ENCODE data around the gene ARGFX.

Gene ARGFX

GRCh38 chr3:121567649-121568048, at the start of gene ARGFX:
Gene ARGFX, plus strand, starts transcription at chr3:121567949. Its CDS starts 2,765 bp downstream, at chr3:121570714.
- H3K4me3 ChIP-seq (IDR thresholded peaks at IDR 0.05; ENCODE audit: insufficient read depth, low read depth, low read length), result no peak within 1 kb of the TSS
- no peak for TF ChIP-seq CTCF (conservative IDR thresholded peaks at IDR 0.05; ENCODE audit: low read depth, low read length)
- H3K9ac ChIP-seq, result no peak within 1 kb of the TSS
- H3K36me3 ChIP-seq (ENCODE audit: insufficient read depth), result no peaks in the 10 kb centered on the region
- H3K27me3 ChIP-seq (ENCODE audit: insufficient read depth, low read depth), result no peaks in the 10 kb centered on the region
- H2AFZ ChIP-seq (ENCODE audit: low read depth), result no peak within 1 kb of the TSS
- H3K4me2 ChIP-seq, result no peak within 1 kb of the TSS
- H3K79me2 ChIP-seq (ENCODE audit: insufficient read depth, low read depth), result no peaks in the 10 kb centered on the region
- no peaks in the 10 kb centered on the region for H3K4me1 ChIP-seq (ENCODE audit: low read depth, poor library complexity, severe bottlenecking)
- H3K27ac ChIP-seq, result no peak within 1 kb of the TSS
- H4K20me1 ChIP-seq (ENCODE audit: insufficient read depth), result no peaks in the 10 kb centered on the region

GRCh38 chr3:121517953-121518655, 49.6 kb upstream of the ARGFX start:
- Histone ChIP-seq H3K4me3 (IDR thresholded peaks at IDR 0.05; ENCODE audit: insufficient read depth, low read depth, low read length) (no peak overlapping the region), H3K36me3 (ENCODE audit: insufficient read depth) (peaks cover 4% of the 10 kb centered on the region; the same call in 1 of the 2 replicates), H3K27me3 (ENCODE audit: insufficient read depth, low read depth) (no peaks in the 10 kb centered on the region), H3K4me1 (ENCODE audit: low read depth, poor library complexity, severe bottlenecking) (no peaks in the 10 kb centered on the region), H3K9ac (no peak overlapping the region), H3K4me2 (no peak overlapping the region), H3K79me2 (ENCODE audit: insufficient read depth, low read depth) (0 out of 2 replicates have a peak, but pooled peaks cover 11% of the 10 kb centered on the region), H3K27ac (no peak overlapping the region), H2AFZ (ENCODE audit: low read depth) (no peak overlapping the region), H4K20me1 (ENCODE audit: insufficient read depth) (no peaks in the 10 kb centered on the region)
- TF ChIP-seq CTCF (conservative IDR thresholded peaks at IDR 0.05; ENCODE audit: low read depth, low read length), result no peak

GRCh38 chr3:121520510-121520909, 47.2 kb upstream of the ARGFX start:
- H3K36me3 ChIP-seq (ENCODE audit: insufficient read depth), result peaks cover 4% of the 10 kb centered on the region; the same call in 1 of the 2 replicates
- no peak overlapping the region for H2AFZ ChIP-seq (ENCODE audit: low read depth)
- H4K20me1 ChIP-seq (ENCODE audit: insufficient read depth), result no peaks in the 10 kb centered on the region
- H3K4me2 ChIP-seq, result no peak overlapping the region
- 0 out of 2 replicates have a peak, but pooled peaks cover 11% of the 10 kb centered on the region for H3K79me2 ChIP-seq (ENCODE audit: insufficient read depth, low read depth)
- TF ChIP-seq CTCF (conservative IDR thresholded peaks at IDR 0.05; ENCODE audit: low read depth, low read length), result no peak
- no peak overlapping the region for H3K27ac ChIP-seq
- no peak overlapping the region for H3K4me3 ChIP-seq (IDR thresholded peaks at IDR 0.05; ENCODE audit: insufficient read depth, low read depth, low read length)
- H3K9ac ChIP-seq, result no peak overlapping the region
- H3K27me3 ChIP-seq (ENCODE audit: insufficient read depth, low read depth), result no peaks in the 10 kb centered on the region
- H3K4me1 ChIP-seq (ENCODE audit: low read depth, poor library complexity, severe bottlenecking), result no peaks in the 10 kb centered on the region

GRCh38 chr3:121529308-121529707, 38.4 kb upstream of the ARGFX start:
- peaks cover 17% of the 10 kb centered on the region for H3K4me1 ChIP-seq (ENCODE audit: low read depth, poor library complexity, severe bottlenecking)
- H3K27me3 ChIP-seq (ENCODE audit: insufficient read depth, low read depth), result no peaks in the 10 kb centered on the region
- no peak overlapping the region for H2AFZ ChIP-seq (ENCODE audit: low read depth)
- H3K79me2 ChIP-seq (ENCODE audit: insufficient read depth, low read depth), result no peaks in the 10 kb centered on the region
- H3K27ac ChIP-seq, result no peak overlapping the region
- no peak overlapping the region for H3K4me2 ChIP-seq
- H4K20me1 ChIP-seq (ENCODE audit: insufficient read depth), result no peaks in the 10 kb centered on the region
- H3K4me3 ChIP-seq (IDR thresholded peaks at IDR 0.05; ENCODE audit: insufficient read depth, low read depth, low read length), result no peak overlapping the region
- H3K36me3 ChIP-seq (ENCODE audit: insufficient read depth), result peaks cover 7% of the 10 kb centered on the region; the same call in 1 of the 2 replicates
- H3K9ac ChIP-seq, result no peak overlapping the region
- no peak for TF ChIP-seq CTCF (conservative IDR thresholded peaks at IDR 0.05; ENCODE audit: low read depth, low read length)
